Mucosa of rectum (tissue), 2 donors: ENCODE measurements around the gene TAF5L.
"Not testable (repeated sequence)": the region's sequence is repeated elsewhere in the genome, so short reads cannot be mapped to it uniquely, and the experiment has no call there.

Source experiments
- H3K27ac ChIP-seq, 2 donors: one replicate each; pipeline ENCODE4 v1.7.0; 2013; ENCODE audit warnings: inconsistent platforms in 2 of 2, low read depth in 2 of 2, low read length in 2 of 2
- H3K27me3 ChIP-seq, 2 donors: one replicate each; pipeline ENCODE4 v1.7.0; 2013; ENCODE audit warnings: low read length in 2 of 2; ENCODE audit not compliant: control insufficient read depth in 2 of 2, insufficient read depth in 2 of 2
- H3K36me3 ChIP-seq, 2 donors: one replicate each; pipeline ENCODE4 v1.7.0; 2013; ENCODE audit warnings: low read length in 2 of 2; ENCODE audit not compliant: control insufficient read depth in 2 of 2, insufficient read depth in 2 of 2
- H3K4me1 ChIP-seq, 2 donors: one replicate each; pipeline ENCODE4 v1.7.0; 2013; ENCODE audit warnings: low read length in 2 of 2, mild to moderate bottlenecking in 1 of 2; ENCODE audit not compliant: control insufficient read depth in 2 of 2, insufficient read depth in 2 of 2
- H3K4me3 ChIP-seq, 2 donors: one replicate each; pipeline ENCODE4 v1.7.0; 2013; ENCODE audit warnings: low read length in 2 of 2
- H3K9ac ChIP-seq, 2 donors: one replicate each; pipeline ENCODE4 v1.7.0; 2013; ENCODE audit warnings: low read length in 2 of 2, low read depth in 1 of 2, mild to moderate bottlenecking in 1 of 2
- H3K9me3 ChIP-seq, 2 donors: one replicate each; pipeline ENCODE4 v1.7.0; 2013; ENCODE audit warnings: low read length in 2 of 2; ENCODE audit not compliant: control insufficient read depth in 2 of 2
- donor health status: healthy.
- donor health status: Normal muscosa, but diverticular disease.

The TAF5L gene

GRCh38 chr1:229574679-229575442 is 51.1 kb downstream of the TAF5L start:
- Histone ChIP-seq H3K9me3 (no peaks in the 10 kb centered on the region), H3K36me3 (no peaks in the 10 kb centered on the region), H3K27ac (no peak overlapping the region), H3K9ac (no peak overlapping the region), H3K27me3 (no peaks in the 10 kb centered on the region), H3K4me3 (no peak overlapping the region), H3K4me1 (peaks cover 9 to 10% of the 10 kb centered on the region in 2 donors)

GRCh38 chr1:229572286-229572685 is 53.6 kb downstream of the TAF5L start:
- Histone ChIP-seq H3K9ac (no peak overlapping the region), H3K27me3 (no peaks in the 10 kb centered on the region), H3K4me3 (no peak overlapping the region), H3K27ac (no peak overlapping the region), H3K4me1 (peaks cover 0 to 5% of the 10 kb centered on the region in 2 donors), H3K36me3 (no peaks in the 10 kb centered on the region), H3K9me3 (no peaks in the 10 kb centered on the region)

- Histone ChIP-seq H3K27ac (no peak overlapping the region), H3K27me3 (no peaks in the 10 kb centered on the region), H3K9me3 (no peaks in the 10 kb centered on the region), H3K4me3 (no peak overlapping the region), H3K9ac (no peak overlapping the region), H3K4me1 (peaks cover 0 to 5% of the 10 kb centered on the region in 2 donors), H3K36me3 (no peaks in the 10 kb centered on the region)
Observed at GRCh38 chr1:229570891-229571516, 54.9 kb downstream of the TAF5L start.

GRCh38 chr1:229570305-229570704 is 55.6 kb downstream of the TAF5L start:
- no peaks in the 10 kb centered on the region for H3K27me3 ChIP-seq
- H3K9me3 ChIP-seq, result no peaks in the 10 kb centered on the region
- no peak overlapping the region for H3K27ac ChIP-seq
- H3K4me1 ChIP-seq, result peaks cover 0 to 5% of the 10 kb centered on the region in 2 donors
- H3K36me3 ChIP-seq, result no peaks in the 10 kb centered on the region
- no peak overlapping the region for H3K4me3 ChIP-seq
- H3K9ac ChIP-seq, result no peak overlapping the region

- Histone ChIP-seq H3K4me1 (peaks cover 0 to 5% of the 10 kb centered on the region in 2 donors), H3K9ac (no peak overlapping the region), H3K4me3 (no peak overlapping the region), H3K27ac (no peak overlapping the region), H3K36me3 (no peaks in the 10 kb centered on the region), H3K27me3 (no peaks in the 10 kb centered on the region), H3K9me3 (no peaks in the 10 kb centered on the region)
Observed at GRCh38 chr1:229567109-229567868, 58.6 kb downstream of the TAF5L start.

GRCh38 chr1:229563701-229564100 is 62.2 kb downstream of the TAF5L start:
- Histone ChIP-seq H3K4me1 (no peaks in the 10 kb centered on the region), H3K9me3 (no peaks in the 10 kb centered on the region), H3K4me3 (no peak overlapping the region), H3K27ac (peak overlapping the region; percentile 7 to 39), H3K27me3 (no peaks in the 10 kb centered on the region), H3K36me3 (no peaks in the 10 kb centered on the region), H3K9ac (no peak overlapping the region)

- H3K4me3 ChIP-seq, result no peak overlapping the region
- no peak overlapping the region for H3K9ac ChIP-seq
- peak overlapping the region; percentile 7 to 39 for H3K27ac ChIP-seq
- no peaks in the 10 kb centered on the region for H3K36me3 ChIP-seq
- no peaks in the 10 kb centered on the region for H3K4me1 ChIP-seq
- no peaks in the 10 kb centered on the region for H3K27me3 ChIP-seq
- no peaks in the 10 kb centered on the region for H3K9me3 ChIP-seq
Observed at GRCh38 chr1:229563241-229563640, 62.7 kb downstream of the TAF5L start.

GRCh38 chr1:229562686-229563085 is 63.2 kb downstream of the TAF5L start:
- no peak overlapping the region for H3K9ac ChIP-seq
- H3K36me3 ChIP-seq, result no peaks in the 10 kb centered on the region
- H3K4me3 ChIP-seq, result no peak overlapping the region
- peak overlapping the region in 1 of 2 donors; percentile 39 for H3K27ac ChIP-seq
- peaks cover 0 to 2% of the 10 kb centered on the region in 2 donors for H3K4me1 ChIP-seq
- H3K27me3 ChIP-seq, result no peaks in the 10 kb centered on the region
- H3K9me3 ChIP-seq, result no peaks in the 10 kb centered on the region

- H3K4me1 ChIP-seq, result peaks cover 9 to 11% of the 10 kb centered on the region in 2 donors
- H3K27me3 ChIP-seq, result no peaks in the 10 kb centered on the region
- H3K4me3 ChIP-seq, result no peak overlapping the region
- no peak overlapping the region for H3K9ac ChIP-seq
- H3K36me3 ChIP-seq, result no peaks in the 10 kb centered on the region
- H3K27ac ChIP-seq, result no peak overlapping the region
- H3K9me3 ChIP-seq, result no peaks in the 10 kb centered on the region
Observed at GRCh38 chr1:229561141-229561540, 64.8 kb downstream of the TAF5L start.

- H3K9ac ChIP-seq, H3K9me3 ChIP-seq, H3K4me3 ChIP-seq, H3K27me3 ChIP-seq, H3K36me3 ChIP-seq, H3K27ac ChIP-seq: not testable (repeated sequence)
- H3K4me1 ChIP-seq, result peaks cover 9 to 11% of the 10 kb centered on the region in 2 donors
Observed at GRCh38 chr1:229560124-229560523, 65.8 kb downstream of the TAF5L start.
